HG02678 (cell line): ENCODE results near the gene MBP.

Source experiments
- ATAC-seq: cut with Tn5 transposase; IDR thresholded peaks from one replicate; pipeline ENCODE4 v1.9.1; 2021; ENCODE audit warnings: mild to moderate bottlenecking, moderate library complexity; ENCODE audit not compliant: unreplicated experiment

MBP gene

DNA sequence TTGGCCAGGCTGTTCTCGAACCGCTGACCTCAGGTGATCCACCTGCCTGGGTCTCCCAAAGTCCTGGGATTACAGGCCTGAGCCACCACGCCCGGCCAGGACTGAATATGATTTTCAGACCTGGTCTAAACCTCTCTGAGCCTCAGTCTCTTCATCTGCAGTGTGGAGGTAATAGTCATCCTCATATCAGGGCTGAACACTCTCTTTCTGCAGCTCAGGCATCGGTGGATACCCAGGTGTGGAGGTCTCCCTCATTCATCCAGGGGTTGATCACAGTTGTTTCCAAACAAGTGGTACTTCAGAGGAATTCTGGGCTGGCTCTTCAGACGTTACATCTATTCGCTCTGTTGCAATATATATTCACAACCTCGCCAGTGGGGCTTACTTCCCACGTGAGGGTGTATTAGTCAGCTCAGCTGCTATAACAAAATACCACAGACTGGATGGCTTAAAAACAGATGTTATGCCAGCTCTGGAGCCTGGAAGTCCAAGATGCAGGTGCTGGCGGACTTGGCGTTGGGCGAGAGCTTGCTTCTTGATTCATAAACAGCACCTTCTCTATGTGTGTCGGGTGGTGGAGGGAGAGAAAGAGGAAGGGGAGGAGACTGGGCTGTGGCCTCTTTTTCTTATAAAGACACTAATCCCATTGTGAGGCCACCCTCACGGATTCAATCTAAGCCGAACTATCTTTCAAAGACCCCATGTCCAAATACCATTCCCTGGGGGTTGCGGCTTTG is 2.9 kb upstream of the MBP start:
- no peak for ATAC-seq

DNA sequence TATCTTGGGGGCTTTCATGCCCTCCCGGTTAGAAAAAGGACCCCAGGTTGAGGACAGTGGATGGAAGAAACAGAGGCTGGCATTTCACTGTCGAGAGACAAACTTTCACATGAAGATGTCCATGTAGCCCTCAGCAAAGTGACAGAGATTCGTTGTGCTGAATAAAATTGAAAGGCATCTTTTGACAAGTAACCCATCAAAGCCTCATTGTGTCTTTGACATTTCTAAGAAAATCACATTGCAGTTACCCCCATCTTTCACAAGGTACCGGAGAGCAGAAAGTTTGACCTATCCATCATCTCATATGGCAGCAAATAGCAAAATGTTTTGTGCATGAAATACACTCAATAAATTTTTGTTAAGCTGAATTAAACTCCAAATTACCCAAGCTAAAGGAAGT is 2.0 kb upstream of the MBP start:
- no peak for ATAC-seq

- ATAC-seq, result no peak
Observed at GRCh38 chr18:77133835-77134496, 1.4 kb upstream of the MBP start.

DNA sequence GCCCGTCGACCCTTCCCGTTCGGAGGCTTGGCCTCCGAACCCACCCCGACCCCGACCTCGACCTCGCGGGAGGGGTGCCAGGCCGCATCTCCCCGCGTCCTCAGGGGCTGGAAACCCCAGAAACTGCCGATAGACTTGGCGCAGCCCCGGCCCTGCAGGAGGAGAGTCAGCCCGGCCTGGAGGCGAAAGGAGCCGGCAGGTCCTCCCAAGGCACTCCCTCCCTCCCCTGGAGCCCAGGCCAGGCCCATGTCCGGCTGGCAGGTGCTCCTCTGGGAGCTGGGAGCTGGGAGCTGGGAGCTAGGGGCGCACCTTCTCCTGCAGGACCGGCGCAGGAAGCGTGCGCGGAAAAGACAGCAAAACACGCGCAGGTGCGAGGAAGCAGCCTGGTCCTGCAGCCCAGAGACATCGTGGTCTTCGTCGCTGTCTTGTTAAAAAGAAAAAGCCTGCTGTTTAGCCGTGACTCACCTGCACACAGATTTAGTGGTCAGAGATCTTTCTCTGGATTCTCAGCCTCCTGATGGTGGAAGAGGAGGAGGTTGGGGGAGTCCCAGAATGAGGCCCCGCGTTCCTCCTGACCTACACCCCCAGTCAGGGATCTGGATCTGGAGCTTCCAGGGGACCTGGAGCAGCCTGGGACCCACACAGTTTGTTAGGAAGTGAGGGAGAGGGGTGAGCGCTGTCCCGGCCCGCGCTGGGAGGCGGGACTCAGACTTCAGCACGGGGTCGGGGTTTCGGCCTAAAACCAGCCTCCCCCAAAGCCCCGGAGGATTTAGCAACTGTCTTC is 660 bp upstream of the MBP start:
- ATAC-seq, result no peak

- peak; percentile 59 for ATAC-seq
Observed at GRCh38 chr18:77131652-77132368, 773 bp downstream of the MBP start.

DNA sequence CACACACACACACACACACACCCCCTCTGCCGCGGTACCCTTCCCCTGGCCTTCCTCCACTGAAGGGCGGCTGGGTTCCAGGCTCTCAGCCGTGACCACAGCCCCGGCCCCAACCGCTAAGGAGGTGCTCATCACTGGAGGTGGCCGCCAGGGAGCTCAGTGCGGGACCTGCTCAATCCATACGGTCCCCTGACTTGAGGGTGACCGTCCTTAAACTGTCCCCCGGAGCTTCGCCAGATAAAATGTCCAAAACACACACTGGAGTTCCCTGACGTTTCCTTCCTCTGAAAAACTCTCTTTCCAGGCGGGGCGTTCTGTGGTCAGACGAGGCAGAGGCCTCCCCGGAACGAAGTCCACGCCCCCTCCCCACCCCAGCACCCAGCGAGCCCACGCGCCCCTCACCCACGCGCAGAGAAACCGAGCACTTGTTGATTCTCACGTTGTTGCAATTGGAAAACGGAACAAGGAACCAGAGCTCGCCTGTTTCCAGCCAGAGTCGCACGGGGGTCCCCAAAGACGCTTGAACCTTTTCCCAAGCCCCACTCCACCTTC is 1.4 kb downstream of the MBP start:
- ATAC-seq, result no peak

- no peak for ATAC-seq
Observed at GRCh38 chr18:77130229-77131099, 2.1 kb downstream of the MBP start.

DNA sequence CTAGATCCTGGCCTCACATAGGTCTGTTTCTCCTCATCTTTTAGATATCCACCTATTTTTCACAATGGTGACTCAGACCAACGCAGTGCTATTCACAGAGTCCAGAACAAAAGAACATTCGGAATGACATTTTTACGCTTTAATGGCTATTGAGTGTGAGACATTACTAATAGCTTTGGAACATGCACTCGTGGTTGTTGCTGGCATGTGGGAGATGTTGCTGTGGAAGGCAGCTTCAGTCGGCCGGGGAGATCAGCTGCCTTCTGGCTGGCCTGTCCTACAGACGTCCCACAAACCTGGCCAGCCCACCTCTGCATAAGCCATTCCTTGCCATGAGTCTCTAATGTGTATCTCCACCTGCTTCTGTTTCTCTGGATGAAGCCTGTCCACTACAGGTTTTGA is 3.4 kb downstream of the MBP start:
- no peak for ATAC-seq

GRCh38 chr18:77127769-77128671 is 4.6 kb downstream of the MBP start:
- peak; percentile 18 for ATAC-seq

GRCh38 chr18:77124452-77124922 is 8.1 kb downstream of the MBP start:
- peak; percentile 65 for ATAC-seq

DNA sequence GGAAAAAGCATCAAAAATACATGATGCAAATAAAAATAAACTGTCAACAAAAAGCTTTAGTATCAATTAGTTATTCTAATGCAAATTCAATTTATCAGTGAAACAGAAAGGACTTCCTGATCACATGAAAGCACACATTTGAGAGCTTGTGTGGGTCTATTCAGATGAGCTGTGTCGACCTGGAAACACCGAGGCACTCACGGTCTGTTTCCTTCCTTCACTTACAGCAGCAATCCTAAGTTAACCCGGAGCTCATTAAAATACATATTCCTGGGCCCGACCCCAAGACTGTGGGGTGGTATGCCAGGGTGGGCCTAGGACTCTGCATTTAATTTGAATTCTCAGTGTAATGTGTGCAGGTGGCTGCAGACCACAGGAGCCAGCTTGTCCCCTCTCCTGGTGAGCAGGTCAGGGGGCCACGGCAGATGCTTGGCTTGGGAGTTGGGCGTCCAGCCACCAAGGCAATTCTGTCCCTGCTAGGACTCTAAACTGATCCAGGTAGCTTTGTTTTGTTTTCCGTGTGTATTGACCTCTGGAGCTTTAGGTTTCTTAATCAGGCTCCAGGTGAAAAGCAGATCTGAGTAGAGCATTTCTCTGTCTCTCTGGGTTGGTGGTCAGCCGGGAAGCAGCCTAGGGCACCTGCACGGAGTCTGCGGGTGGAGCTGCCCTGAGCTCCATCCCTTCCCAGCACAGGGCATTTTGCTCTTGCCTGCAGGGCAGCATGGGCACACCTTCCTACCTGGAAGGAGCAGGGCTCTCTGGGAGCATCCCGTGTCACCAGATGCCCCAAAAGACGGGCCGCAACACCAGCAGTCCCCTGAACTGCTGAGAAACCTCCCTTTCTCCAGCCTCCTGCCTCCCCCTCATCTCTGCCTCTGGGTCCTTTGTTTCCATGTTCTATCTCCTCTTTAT is 9.0 kb downstream of the MBP start:
- ATAC-seq, result no peak

DNA sequence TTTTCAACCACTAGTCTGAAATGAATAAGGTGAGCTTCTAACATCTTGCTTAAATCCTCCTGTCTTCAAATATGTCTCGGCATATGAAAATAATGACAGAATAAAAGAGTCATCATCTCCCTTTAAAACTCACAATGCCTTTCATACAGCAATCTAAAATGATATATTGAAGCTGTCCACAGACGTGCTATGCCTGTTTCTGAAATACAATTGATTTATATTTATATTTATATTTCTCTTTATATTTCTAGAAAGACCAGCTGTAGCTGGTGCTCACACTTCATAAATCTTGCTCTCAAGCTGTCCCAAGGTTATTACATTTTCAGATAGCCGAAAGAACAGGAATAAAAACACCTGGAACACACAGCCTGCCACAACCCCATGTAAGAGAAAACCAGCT is 11.1 kb downstream of the MBP start:
- ATAC-seq, result no peak

- no peak for ATAC-seq
Observed at GRCh38 chr18:77119851-77120491, 12.6 kb downstream of the MBP start.

GRCh38 chr18:77119101-77119850 is 13.3 kb downstream of the MBP start:
- no peak for ATAC-seq

DNA sequence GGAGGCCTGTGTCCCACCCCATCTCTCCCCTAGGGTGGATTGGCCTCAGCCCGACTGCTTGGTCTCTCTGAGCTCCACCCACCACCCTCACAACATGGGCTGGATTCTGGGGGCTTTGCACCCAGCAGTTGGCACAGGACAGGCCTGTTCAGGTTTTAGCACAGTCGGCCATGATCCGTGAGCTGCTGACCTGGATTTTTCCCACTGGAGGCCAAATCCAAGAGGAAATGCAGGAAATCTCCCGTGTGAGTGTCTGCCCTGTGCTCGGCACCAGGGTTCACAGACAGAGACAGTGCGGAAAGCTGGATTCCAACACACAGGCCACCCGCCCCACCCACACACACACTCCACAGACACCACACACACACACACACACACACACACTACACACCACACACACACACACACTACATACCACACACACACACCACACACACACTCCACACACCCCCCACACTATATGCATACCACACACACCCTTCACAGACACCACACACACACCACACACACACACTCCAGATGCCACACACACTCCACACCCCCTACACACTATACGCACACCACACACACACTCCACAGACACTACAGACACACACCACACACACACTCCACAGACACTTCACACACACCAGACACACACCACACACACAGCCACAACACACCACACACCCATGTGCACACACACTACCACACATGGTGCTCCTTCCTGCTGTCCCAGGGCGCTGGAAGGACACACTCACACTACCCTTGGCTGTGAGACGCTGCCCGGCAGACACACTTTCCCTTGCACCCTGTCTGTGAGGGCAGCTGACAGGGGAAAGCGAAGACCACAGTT is 14.1 kb downstream of the MBP start:
- no peak for ATAC-seq
